Gastroesophageal sphincter (tissue), 4 donors: Measurements from ENCODE around the gene IGF2BP1. TPM values are rescaled to one million over a fixed set of nuclear protein-coding genes. Genes with fewer than 3 reads are reported as not detected.
"Not testable (repeated sequence)": the region's sequence is repeated elsewhere in the genome, so short reads cannot be mapped to it uniquely, and the experiment has no call there.

Experiments used
- ATAC-seq: fragments of 150-250 bp; one replicate; pipeline ENCODE4 v1.9.1; 2016; ENCODE audit warnings: mild to moderate bottlenecking, moderate library complexity
- H3K27ac ChIP-seq, 4 donors: fragments of 200-600 bp; sonication (generic) in 3 of 4; 1 replicate in 3 of 4; 2 replicates in 1 of 4; pipeline ENCODE4 v1.5.1; 2016 to 2019
- H3K27me3 ChIP-seq: fragments of 200-600 bp; sonication (generic); one replicate; pipeline ENCODE4 v1.5.1; 2019
- H3K36me3 ChIP-seq, 2 donors: fragments of 200-600 bp; sonication (generic); one replicate each; pipeline ENCODE4 v1.5.1; 2019; ENCODE audit warnings: control low read depth in 1 of 2
- H3K4me1 ChIP-seq, 3 donors: fragments of 200-600 bp; sonication (generic); 1 replicate in 2 of 3; 2 replicates in 1 of 3; pipeline ENCODE4 v1.5.1; 2016 to 2019; ENCODE audit warnings: control low read depth in 2 of 3
- H3K4me3 ChIP-seq, 2 donors: fragments of 200-600 bp; sonication (generic); one replicate each; pipeline ENCODE4 v1.5.1; 2019; ENCODE audit warnings: mild to moderate bottlenecking in 1 of 2, moderate library complexity in 1 of 2
- H3K9me3 ChIP-seq, 3 donors: fragments of 200-600 bp; sonication (generic); one replicate each; pipeline ENCODE4 v1.5.1; 2017 to 2019; ENCODE audit warnings: control low read depth in 2 of 3
- CTCF ChIP-seq, 4 experiments: fragments of 200-600 bp in 2 of 4; fragments of 450-650 bp in 2 of 4; sonication (generic) in 1 of 4; IDR thresholded peaks; one replicate each; pipeline ENCODE4 v1.5.1; 2017 to 2019; ENCODE audit warnings: antibody characterized with exemption in 4 of 4, mild to moderate bottlenecking in 2 of 4, moderate library complexity in 2 of 4
- EP300 ChIP-seq: sonication (generic); formaldehyde crosslinking; IDR thresholded peaks from one replicate; pipeline ENCODE4 v1.6.1; 2017; ENCODE audit warnings: antibody characterized with exemption, mild to moderate bottlenecking
- POLR2A ChIP-seq, 2 donors: fragments of 450-650 bp; IDR thresholded peaks; one replicate each; pipeline ENCODE4 v1.6.1; 2017; ENCODE audit warnings: antibody characterized with exemption in 2 of 2, mild to moderate bottlenecking in 2 of 2, moderate library complexity in 1 of 2
- POLR2AphosphoS5 ChIP-seq: sonication (generic); formaldehyde crosslinking; IDR thresholded peaks from one replicate; pipeline ENCODE4 v1.6.1; 2017; ENCODE audit warnings: antibody characterized with exemption
- WGBS, 2 donors: methylation state at CpG; one replicate each; pipeline ENCODE4 v1.1.5; 2018; ENCODE audit warnings: low coverage in 1 of 2; 5-methylcytosine and 5-hydroxymethylcytosine counted together
- total RNA-seq, 4 donors: library from RNA; depleted of rRNA; stranded (reverse); fragments of >200 nt; gene quantifications; one replicate each; pipeline ENCODE4 v1.1.0, GENCODE V29; 2016

Gene IGF2BP1
- total RNA-seq, 4 donors from 2014 or later = 0.04 TPM; not detected in 3

GRCh38 chr17:49076573-49077384, 79.6 kb downstream of the IGF2BP1 start:
- WGBS, 2 donors = 60 to 75% methylated on average over 2 to 6 of the region's 7 CpGs
- ATAC-seq = no peak
- TF ChIP-seq POLR2A (IDR thresholded peaks at IDR 0.05) = no peak
- no peak for TF ChIP-seq POLR2AphosphoS5
- TF ChIP-seq CTCF (IDR thresholded peaks at IDR 0.05) = no peak
- no peak for TF ChIP-seq EP300
- no peaks in the 10 kb centered on the region for H3K36me3 ChIP-seq
- H3K27ac ChIP-seq = no peak overlapping the region
- H3K9me3 ChIP-seq = no peaks in the 10 kb centered on the region
- H3K27me3 ChIP-seq = peaks cover 52% of the 10 kb centered on the region
- H3K4me1 ChIP-seq = no peaks in the 10 kb centered on the region
- H3K4me3 ChIP-seq = no peak overlapping the region

- H3K27me3 ChIP-seq = peaks cover 49% of the 10 kb centered on the region
- no peak overlapping the region for H3K4me3 ChIP-seq
- ATAC-seq = no peak
- no peak overlapping the region for H3K27ac ChIP-seq
- 71 to 72% methylated on average over 7 of the region's 7 CpGs for WGBS, 2 donors
- no peaks in the 10 kb centered on the region for H3K4me1 ChIP-seq
- TF ChIP-seq EP300 (no peak), CTCF (IDR thresholded peaks at IDR 0.05) (no peak), POLR2AphosphoS5 (no peak), POLR2A (IDR thresholded peaks at IDR 0.05) (no peak)
- H3K9me3 ChIP-seq = no peaks in the 10 kb centered on the region
- H3K36me3 ChIP-seq = no peaks in the 10 kb centered on the region
Observed at GRCh38 chr17:49078248-49078647, 81.1 kb downstream of the IGF2BP1 start.

- WGBS, 2 donors = 59 to 84% methylated on average over 6 of the region's 10 CpGs
- no peak for ATAC-seq
- TF ChIP-seq POLR2AphosphoS5 (no peak), POLR2A (IDR thresholded peaks at IDR 0.05) (no peak), CTCF (IDR thresholded peaks at IDR 0.05) (no peak)
Observed at GRCh38 chr17:49079840-49080663, 82.9 kb downstream of the IGF2BP1 start.

DNA sequence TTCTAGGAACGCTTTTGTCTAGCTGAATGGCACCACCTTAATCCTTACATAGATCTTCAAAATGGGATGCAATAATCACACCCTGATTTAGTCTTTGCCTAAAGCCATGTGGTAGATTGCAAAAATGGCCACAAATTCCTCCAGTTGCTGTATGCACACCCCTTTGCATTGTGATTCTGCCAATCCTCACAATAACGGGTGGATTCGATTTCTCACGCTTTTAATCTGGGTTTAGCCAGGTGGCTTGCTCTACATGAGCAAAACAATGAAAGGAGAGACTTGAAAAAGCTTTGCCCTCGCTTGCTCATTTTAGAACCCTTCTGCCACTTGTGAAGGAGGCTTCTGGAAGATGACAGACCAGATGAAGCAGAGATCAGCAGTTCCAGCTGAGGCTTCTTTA, 85.0 kb downstream of the IGF2BP1 start:
- TF ChIP-seq EP300 (no peak), CTCF (IDR thresholded peaks at IDR 0.05) (no peak)
- Histone ChIP-seq H3K4me1 (no peaks in the 10 kb centered on the region), H3K27ac (no peak overlapping the region), H3K4me3 (no peak overlapping the region), H3K36me3 (no peaks in the 10 kb centered on the region), H3K27me3 (peaks cover 56% of the 10 kb centered on the region), H3K9me3 (no peaks in the 10 kb centered on the region)
- no peak for ATAC-seq
- WGBS, 2 donors = 72 to 81% methylated on average over 3 to 5 of the region's 5 CpGs

More at GRCh38 chr17:49079840-49080663, 82.9 kb downstream of the IGF2BP1 start:
- Histone ChIP-seq H3K4me3 (no peak overlapping the region), H3K9me3 (no peaks in the 10 kb centered on the region), H3K27me3 (peaks cover 42% of the 10 kb centered on the region), H3K27ac (no peak overlapping the region), H3K4me1 (no peaks in the 10 kb centered on the region), H3K36me3 (no peaks in the 10 kb centered on the region)

GRCh38 chr17:49085046-49085445, 87.9 kb downstream of the IGF2BP1 start:
- not testable (repeated sequence) for H3K4me3 ChIP-seq, H3K36me3 ChIP-seq, H3K4me1 ChIP-seq, H3K27ac ChIP-seq, ATAC-seq, H3K9me3 ChIP-seq
- H3K27me3 ChIP-seq = peaks cover 60% of the 10 kb centered on the region
- 41 to 59% methylated on average over 2 of the region's 2 CpGs for WGBS, 2 donors
